BE2C (cell line): ENCODE measurements around the gene C2orf78.

Source experiments
- DNase-seq: peaks from one replicate; pipeline ENCODE4 v3.0.0-alpha.2; 2020
- H3K27me3 ChIP-seq: fragments of 250-450 bp; sonication (Bioruptor Pico); 2 replicates; pipeline ENCODE4 v1.5.1; 2020; ENCODE audit warnings: mild to moderate bottlenecking
- H3K36me3 ChIP-seq: fragments of 250-450 bp; sonication (Bioruptor Pico); 2 replicates; pipeline ENCODE4 v1.5.1; 2020; ENCODE audit warnings: mild to moderate bottlenecking
- H3K4me1 ChIP-seq: fragments of 250-450 bp; sonication (Bioruptor Pico); 2 replicates; pipeline ENCODE4 v1.5.1; 2020
- H3K4me3 ChIP-seq: 2 replicates; pipeline ENCODE4 v1.5.1; 2011; ENCODE audit warnings: low read depth, low read length
- H3K9me3 ChIP-seq: fragments of 250-450 bp; sonication (Bioruptor Pico); 2 replicates; pipeline ENCODE4 v1.5.1; 2020
- TF ChIP-seq, protein P1 (sequence below): IDR thresholded peaks from 2 replicates; pipeline ENCODE4 v1.5.1; 2012; ENCODE audit warnings: mild to moderate bottlenecking, low read depth, low read length

C2orf78 gene

DNA sequence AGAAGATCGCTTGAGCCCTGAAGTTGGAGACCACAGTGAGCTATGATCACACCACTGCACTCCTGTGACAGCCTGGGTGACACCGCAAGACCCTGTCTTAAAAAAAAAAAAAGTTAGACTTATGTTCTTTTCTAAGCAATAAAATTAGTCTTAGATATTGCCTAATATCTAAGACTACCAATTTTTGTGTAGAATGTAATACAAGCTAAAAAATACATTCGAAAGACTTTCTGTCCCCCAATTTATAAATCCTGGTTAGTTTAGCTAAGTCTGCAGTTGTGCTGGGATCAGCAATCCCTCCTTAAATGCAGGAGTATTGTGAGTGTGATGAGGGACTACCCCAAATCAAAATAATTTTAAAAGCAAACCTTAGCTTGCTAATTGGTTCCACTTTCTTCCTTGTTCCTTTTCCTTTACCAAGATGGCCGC is 44.4 kb downstream of the C2orf78 start:
- DNase-seq, result no peak
- Histone ChIP-seq H3K9me3 (no peaks in the 10 kb centered on the region), H3K4me1 (no peaks in the 10 kb centered on the region), H3K36me3 (no peaks in the 10 kb centered on the region), H3K27me3 (no peaks in the 10 kb centered on the region; the same call in 1 of the 2 replicates), H3K4me3 (peak overlapping the region; percentile 81)
- TF ChIP-seq, protein P1, sequence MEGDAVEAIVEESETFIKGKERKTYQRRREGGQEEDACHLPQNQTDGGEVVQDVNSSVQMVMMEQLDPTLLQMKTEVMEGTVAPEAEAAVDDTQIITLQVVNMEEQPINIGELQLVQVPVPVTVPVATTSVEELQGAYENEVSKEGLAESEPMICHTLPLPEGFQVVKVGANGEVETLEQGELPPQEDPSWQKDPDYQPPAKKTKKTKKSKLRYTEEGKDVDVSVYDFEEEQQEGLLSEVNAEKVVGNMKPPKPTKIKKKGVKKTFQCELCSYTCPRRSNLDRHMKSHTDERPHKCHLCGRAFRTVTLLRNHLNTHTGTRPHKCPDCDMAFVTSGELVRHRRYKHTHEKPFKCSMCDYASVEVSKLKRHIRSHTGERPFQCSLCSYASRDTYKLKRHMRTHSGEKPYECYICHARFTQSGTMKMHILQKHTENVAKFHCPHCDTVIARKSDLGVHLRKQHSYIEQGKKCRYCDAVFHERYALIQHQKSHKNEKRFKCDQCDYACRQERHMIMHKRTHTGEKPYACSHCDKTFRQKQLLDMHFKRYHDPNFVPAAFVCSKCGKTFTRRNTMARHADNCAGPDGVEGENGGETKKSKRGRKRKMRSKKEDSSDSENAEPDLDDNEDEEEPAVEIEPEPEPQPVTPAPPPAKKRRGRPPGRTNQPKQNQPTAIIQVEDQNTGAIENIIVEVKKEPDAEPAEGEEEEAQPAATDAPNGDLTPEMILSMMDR, result no peak

DNA sequence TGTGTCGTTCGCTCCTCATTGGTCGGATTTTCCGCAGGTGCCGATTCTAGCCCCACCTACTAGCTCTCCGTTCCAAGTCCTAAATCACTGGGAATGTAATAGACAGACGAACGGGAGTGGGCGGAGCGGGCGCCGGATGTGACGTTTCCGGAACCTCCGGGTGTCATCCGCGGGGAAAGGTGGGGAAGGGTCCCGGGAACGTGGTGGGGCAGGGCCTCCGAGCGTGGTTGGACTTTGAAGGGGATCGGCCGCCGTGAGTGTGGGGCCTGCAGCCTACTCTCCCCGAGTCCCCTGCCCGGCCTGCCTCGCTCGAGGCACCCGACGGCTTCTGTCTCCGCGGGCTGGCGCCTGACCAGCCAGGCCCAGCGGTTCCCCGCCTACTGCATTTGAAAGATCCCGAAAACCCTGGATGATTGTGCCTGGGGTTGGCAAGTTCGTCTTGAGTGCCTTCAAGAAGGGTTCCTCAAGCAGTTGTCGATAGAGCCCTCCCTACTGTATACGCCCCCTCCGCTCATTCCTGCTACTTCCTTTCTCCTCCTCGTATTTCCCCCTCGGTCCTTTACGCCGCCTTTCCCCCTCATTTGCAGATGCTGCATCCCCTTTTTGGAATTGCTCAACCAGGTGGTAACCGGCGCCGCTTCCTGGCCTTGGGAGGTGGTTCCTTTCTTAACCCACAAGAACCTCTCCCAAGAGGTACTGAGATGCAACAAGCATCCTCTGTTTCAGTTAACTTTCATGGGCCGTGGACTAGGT is 45.0 kb downstream of the C2orf78 start, which contains the start of gene STAMBP:
Gene STAMBP (plus strand): TSS at position 144 of the 753 bp plus-strand sequence. CDS start 1,896 bp downstream, outside the sequence.
- peak; percentile 89 for DNase-seq
- H3K36me3 ChIP-seq, result no peaks in the 10 kb centered on the region
- no peaks in the 10 kb centered on the region for H3K9me3 ChIP-seq
- peak within 1 kb of the TSS; percentile 81 for H3K4me3 ChIP-seq
- TF ChIP-seq, protein P1, result no peak
- H3K4me1 ChIP-seq, result no peaks in the 10 kb centered on the region
- no peaks in the 10 kb centered on the region; the same call in 1 of the 2 replicates for H3K27me3 ChIP-seq

DNA sequence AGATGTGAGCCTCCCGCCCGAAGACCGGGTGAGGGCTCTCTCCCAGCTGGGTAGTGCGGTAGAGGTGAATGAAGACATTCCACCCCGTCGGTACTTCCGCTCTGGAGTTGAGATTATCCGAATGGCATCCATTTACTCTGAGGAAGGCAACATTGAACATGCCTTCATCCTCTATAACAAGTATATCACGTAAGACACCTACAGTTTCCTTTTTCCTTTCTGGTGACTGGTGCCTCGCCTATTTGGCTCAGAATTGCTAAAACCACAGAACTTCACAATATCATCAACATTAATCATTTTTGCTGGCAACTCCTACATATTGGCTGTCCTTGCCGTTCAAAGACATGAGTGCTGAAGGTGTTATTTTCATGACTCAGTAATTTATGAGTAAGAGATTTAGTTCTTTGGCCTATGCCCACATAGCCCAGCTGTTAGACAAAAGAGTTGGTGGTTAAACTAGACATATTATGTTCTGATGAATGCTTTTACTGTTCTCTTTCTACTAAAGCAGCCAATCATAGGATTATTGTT is 47.0 kb downstream of the C2orf78 start:
- TF ChIP-seq, protein P1, result no peak
- Histone ChIP-seq H3K4me3 (no peak overlapping the region), H3K27me3 (no peaks in the 10 kb centered on the region; the same call in 1 of the 2 replicates), H3K9me3 (no peaks in the 10 kb centered on the region), H3K36me3 (no peaks in the 10 kb centered on the region), H3K4me1 (no peaks in the 10 kb centered on the region)
- DNase-seq, result no peak

DNA sequence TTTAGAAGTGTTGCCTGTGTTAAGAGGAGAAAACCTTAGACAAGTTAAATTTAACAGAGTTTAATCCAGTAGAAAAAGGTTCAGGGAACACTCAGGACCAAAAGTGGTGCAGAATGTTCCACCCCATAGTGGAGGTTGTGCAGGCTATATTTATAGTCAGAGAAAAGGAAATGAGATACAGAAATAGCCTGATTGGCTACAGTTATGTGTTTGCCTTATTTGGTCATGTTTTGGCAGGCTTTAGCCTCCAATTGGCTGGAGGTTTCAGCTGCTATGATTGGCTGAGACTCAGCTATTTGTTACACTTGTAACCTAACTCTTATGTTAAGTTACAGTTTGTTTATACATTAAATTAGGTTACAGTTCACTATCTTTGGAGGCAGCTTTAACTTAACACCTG is 48.9 kb downstream of the C2orf78 start:
- DNase-seq, result no peak
- Histone ChIP-seq H3K27me3 (no peaks in the 10 kb centered on the region), H3K36me3 (no peaks in the 10 kb centered on the region), H3K9me3 (no peaks in the 10 kb centered on the region), H3K4me3 (no peak overlapping the region), H3K4me1 (no peaks in the 10 kb centered on the region)
- TF ChIP-seq, protein P1, result no peak

DNA sequence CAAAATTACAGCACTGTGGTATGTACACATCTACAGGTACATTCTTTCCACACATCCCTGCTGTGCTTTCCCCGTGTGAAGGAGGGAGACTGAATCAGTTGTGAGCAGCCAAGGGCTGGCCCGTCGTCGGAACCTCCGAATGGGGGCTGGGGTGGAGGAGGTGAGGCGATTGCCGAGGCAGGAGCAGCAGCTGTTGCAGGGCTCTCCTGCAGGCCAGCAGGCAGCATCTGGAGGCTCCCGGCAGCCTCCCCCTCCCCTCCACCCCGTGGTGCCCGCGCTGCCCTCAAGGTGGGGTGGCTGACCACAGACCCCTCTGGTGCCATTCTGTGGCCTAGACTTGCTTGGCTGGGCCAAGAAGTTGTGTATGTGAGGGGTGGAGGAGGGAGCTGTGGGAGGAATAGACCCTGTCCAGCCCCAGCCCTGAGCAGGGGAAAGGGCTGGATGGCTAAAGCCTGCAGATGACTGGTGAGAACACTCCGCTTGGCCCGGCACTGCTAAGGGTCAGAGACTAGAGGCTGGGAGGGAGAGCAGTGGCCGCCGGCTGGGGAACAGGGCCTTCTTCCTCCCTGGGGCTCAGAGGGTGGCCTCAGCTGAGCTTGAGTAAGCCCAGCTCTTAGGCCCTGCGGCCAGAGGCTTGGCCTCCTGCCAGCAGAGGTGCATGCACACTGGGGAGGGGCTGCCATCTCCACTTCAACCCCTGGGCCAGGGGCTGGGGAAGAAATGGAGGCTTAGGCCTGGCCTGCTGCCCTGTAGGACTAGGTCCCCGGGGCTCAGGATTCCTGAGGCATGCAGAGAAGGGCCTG is 52.4 kb downstream of the C2orf78 start:
- Histone ChIP-seq H3K9me3 (no peaks in the 10 kb centered on the region), H3K36me3 (no peaks in the 10 kb centered on the region), H3K4me1 (no peaks in the 10 kb centered on the region), H3K4me3 (no peak overlapping the region), H3K27me3 (no peaks in the 10 kb centered on the region)
- peak; percentile 58 for DNase-seq
- TF ChIP-seq, protein P1, result no peak
